Lower lobe of right lung (tissue), 2 donors: ENCODE data around the gene RPS6KA2. TPM values are rescaled to one million over a fixed set of nuclear protein-coding genes. Genes with fewer than 3 reads are reported as not detected.

Experiments
- ATAC-seq, 2 donors: fragments of 200-7000 bp; cut with Tn5 transposase; one replicate each; pipeline ENCODE4 v1.9.1; 2020 to 2022; ENCODE audit warnings: mild to moderate bottlenecking in 2 of 2, moderate library complexity in 2 of 2
- DNase-seq: peaks from one replicate; pipeline ENCODE4 v3.0.0-alpha.2; 2020
- H3K27ac ChIP-seq: fragments of 200-600 bp; one replicate; pipeline ENCODE4 v1.8.0; 2022
- H3K27me3 ChIP-seq: fragments of 200-600 bp; one replicate; pipeline ENCODE4 v1.8.0; 2022; ENCODE audit warnings: low read depth
- H3K36me3 ChIP-seq: fragments of 200-600 bp; one replicate; pipeline ENCODE4 v1.8.0; 2022; ENCODE audit warnings: mild to moderate bottlenecking
- H3K4me1 ChIP-seq: fragments of 200-600 bp; one replicate; pipeline ENCODE4 v1.8.0; 2022
- H3K4me3 ChIP-seq: fragments of 200-600 bp; one replicate; pipeline ENCODE4 v1.8.0; 2022; ENCODE audit warnings: mild to moderate bottlenecking
- H3K9me3 ChIP-seq: fragments of 200-600 bp; one replicate; pipeline ENCODE4 v1.8.0; 2022
- CTCF ChIP-seq: fragments of 200-600 bp; IDR thresholded peaks from one replicate; pipeline ENCODE4 v1.8.0; 2022; ENCODE audit warnings: antibody characterized with exemption, mild to moderate bottlenecking
- intact Hi-C: fragments of 100-400 bp; cut with DNase I; formaldehyde crosslinking; loops from one replicate; pipeline ENCODE4 v1.11.0; 2022
- total RNA-seq: library from RNA; stranded (reverse); fragmentation: NEBNext Ultra II Directional; extraction: Animal tissue kit (Norgen Biotek cat#: 25700); gene quantifications from one replicate; pipeline ENCODE4 v1.2.1, GENCODE V29; 2021
- donor health status: DM: no; HTN: yes; CAD: no; lungs with severe emphysema.

RPS6KA2 gene
- total RNA-seq, 1 donor from 2014 or later, result 102 TPM

DNA sequence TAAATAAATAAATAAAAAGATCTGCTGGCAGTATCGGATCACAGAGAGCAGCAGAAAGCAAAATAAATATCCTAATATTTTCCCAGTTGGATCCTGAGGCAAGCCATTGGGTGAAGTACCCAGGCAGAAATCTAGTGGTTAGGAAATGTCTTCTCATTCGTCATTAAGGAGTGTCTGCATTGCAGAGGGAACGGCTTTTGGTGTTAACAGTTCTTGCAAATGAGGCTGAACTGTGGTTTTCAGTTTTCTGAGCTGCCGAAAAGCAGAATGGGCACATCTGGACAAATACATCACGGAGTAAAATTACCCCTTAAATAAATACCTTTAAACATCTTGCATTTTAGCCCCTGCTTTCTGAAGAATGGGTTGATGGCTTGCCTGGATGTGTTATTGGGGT is 162.1 kb downstream of the RPS6KA2 start:
- Histone ChIP-seq H3K9me3 (no peaks in the 10 kb centered on the region), H3K4me1 (peaks cover 8% of the 10 kb centered on the region), H3K4me3 (no peak overlapping the region), H3K27me3 (no peaks in the 10 kb centered on the region), H3K36me3 (peaks cover 66% of the 10 kb centered on the region), H3K27ac (no peak overlapping the region)
- TF ChIP-seq CTCF, result no peak
- ATAC-seq, result no peak
- no peak for DNase-seq
- intact Hi-C loops, result no loop called here

GRCh38 chr6:166464068-166465002 is 162.7 kb downstream of the RPS6KA2 start:
- no peaks in the 10 kb centered on the region for H3K27me3 ChIP-seq
- intact Hi-C loops, result no loop called here
- no peak overlapping the region for H3K27ac ChIP-seq
- peaks cover 64% of the 10 kb centered on the region for H3K36me3 ChIP-seq
- peaks cover 8% of the 10 kb centered on the region for H3K4me1 ChIP-seq
- TF ChIP-seq CTCF, result no peak
- no peak overlapping the region for H3K4me3 ChIP-seq
- H3K9me3 ChIP-seq, result no peaks in the 10 kb centered on the region
- ATAC-seq, result no peak
- no peak for DNase-seq

- H3K27me3 ChIP-seq, result no peaks in the 10 kb centered on the region
- H3K27ac ChIP-seq, result no peak overlapping the region
- ATAC-seq (no peak), DNase-seq (no peak)
- no peaks in the 10 kb centered on the region for H3K9me3 ChIP-seq
- intact Hi-C loops, result no loop called here
- H3K4me3 ChIP-seq, result no peak overlapping the region
- no peak for TF ChIP-seq CTCF
- H3K4me1 ChIP-seq, result peaks cover 8% of the 10 kb centered on the region
- peaks cover 66% of the 10 kb centered on the region for H3K36me3 ChIP-seq
Measured at GRCh38 chr6:166463359-166464067, 163.5 kb downstream of the RPS6KA2 start.

- H3K36me3 ChIP-seq, result peaks cover 63% of the 10 kb centered on the region
Measured at GRCh38 chr6:166462461-166463135, 164.5 kb downstream of the RPS6KA2 start.

More at GRCh38 chr6:166462461-166463135, 164.5 kb downstream of the RPS6KA2 start:
- TF ChIP-seq CTCF, result no peak
- Histone ChIP-seq H3K4me3 (no peak overlapping the region), H3K9me3 (no peaks in the 10 kb centered on the region), H3K27ac (no peak overlapping the region), H3K27me3 (no peaks in the 10 kb centered on the region), H3K4me1 (peaks cover 8% of the 10 kb centered on the region)
- DNase-seq, result no peak
- intact Hi-C loops, result no loop called here
- ATAC-seq, result no peak
